ENCODE results near the gene RBM33.

RBM33 gene

DNA sequence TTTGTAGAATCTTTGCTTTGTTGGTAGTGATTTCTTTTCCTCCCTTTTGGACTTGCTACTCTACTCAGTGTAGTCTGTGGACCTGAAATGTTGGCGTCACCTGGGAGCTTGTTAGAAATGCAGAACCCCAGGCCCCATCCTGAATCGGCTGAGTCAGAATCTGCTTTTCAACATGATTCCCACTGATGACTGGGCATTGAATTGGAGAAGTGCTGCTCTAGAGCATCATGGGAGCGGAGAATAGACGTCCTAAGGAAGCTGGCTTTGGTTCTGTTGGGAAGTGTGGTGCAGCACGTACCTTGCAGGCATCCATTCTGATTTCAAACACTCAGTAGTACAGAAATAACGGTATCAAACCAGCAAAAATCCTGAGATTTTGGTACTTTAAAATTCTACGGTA is 54.7 kb downstream of the RBM33 start:
- no peak for DNase-seq

- DNase-seq, result no peak
These were observed 56.4 kb downstream of the RBM33 start for GRCh38 chr7:155700847-155701246.

DNA sequence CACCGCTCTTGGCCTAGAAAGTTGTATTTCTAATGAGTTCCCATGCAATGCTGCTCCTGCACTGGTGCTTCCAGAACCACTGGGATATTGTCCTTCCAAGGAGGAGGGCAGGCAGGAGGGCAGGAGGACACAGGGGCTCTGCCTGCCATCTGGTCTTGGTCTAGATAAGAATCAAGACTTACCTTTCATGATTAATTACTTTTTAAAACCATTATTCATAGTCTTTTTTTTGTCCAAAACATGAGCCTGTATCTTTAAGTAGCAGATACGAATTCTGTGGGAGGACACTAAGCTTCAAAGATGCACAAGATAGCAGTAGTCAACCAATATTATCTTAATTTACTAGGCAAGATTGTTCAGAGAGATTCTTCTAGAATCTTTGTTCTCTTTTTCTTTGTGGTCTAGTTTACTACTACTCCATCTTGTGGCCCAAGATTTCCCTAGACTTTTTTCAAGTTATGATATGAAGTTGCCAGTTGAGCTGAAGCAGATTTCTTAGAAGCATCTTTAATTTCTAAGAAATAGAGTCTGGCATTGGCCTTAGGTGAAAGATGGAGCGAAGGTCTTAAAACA is 57.6 kb downstream of the RBM33 start:
- DNase-seq, result no peak

GRCh38 chr7:155702616-155703015 is 58.2 kb downstream of the RBM33 start:
- DNase-seq, result no peak

DNA sequence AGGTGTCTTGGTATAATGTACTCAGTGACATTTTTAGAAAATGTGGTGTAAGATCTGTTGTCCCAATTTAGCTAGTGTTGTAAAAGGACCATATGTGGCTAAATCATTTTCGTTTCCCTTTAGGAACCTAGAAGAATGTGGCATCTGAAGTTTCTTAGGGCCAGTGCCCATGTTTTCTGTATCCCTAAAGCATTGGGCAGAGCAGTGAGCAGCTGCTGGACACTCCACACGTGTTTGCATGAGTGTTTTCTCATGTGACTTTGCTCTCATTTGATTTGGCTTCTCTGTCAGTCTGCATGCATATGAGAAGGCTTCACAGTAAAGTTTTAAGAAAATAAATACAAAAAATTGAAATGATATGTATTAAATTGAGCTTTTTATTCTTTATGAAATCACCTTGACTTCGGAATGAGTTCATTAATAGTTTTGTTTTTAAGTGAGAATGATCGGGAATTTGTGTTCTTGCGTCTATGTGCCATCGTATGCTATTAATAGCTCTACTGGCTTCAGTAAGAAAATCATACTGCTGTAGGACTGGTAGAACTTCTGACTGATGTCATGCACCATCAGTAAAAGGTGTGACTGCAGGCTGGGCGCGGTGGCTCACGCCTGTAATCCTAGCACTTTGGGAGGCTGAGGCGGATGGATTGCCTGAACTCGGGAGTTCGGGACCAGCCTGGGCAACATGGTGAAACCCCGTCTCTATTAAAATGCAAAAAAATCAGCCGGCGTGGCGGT is 61.3 kb downstream of the RBM33 start:
- no peak for DNase-seq

DNA sequence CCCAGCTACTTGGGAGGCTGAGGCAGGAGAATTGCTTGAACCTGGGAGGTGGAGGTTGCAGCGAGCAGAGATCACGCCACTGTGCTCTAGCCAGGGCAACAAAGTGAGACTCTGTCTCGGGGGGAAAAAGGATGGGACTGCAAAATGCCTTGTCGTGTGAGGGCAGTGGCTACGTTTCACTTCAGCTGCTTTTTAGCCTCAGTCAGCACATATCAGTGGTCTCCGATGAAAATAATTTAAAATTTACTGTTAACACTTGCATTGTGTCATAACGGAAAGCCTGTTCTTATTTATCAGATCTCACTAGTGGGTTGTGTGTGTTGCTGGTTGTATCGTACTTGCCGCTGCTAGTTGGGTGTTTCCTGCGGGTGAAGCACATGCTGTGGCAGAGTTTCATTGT is 61.9 kb downstream of the RBM33 start:
- no peak for DNase-seq

GRCh38 chr7:155709453-155709852 is 65.0 kb downstream of the RBM33 start:
- no peak for DNase-seq

DNA sequence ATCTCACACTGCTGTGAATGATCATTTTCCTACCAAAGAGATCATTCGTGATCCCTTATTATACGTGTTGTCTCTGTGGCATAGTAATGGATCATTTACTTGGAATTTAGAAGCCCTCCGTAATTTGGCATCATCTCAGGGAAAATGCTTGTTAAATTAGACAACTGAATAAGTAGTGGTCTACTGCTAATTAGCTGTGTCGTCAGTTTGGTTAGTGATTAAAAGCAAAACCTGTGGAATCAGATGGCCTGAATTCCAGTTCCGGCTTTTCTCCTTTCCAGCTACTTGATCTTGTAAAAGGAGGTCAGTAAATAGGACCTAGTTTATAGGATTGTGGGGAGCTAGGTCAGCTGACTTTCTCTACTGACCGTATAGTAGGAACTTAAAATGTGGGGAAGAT is 65.6 kb downstream of the RBM33 start:
- DNase-seq, result no peak

DNA sequence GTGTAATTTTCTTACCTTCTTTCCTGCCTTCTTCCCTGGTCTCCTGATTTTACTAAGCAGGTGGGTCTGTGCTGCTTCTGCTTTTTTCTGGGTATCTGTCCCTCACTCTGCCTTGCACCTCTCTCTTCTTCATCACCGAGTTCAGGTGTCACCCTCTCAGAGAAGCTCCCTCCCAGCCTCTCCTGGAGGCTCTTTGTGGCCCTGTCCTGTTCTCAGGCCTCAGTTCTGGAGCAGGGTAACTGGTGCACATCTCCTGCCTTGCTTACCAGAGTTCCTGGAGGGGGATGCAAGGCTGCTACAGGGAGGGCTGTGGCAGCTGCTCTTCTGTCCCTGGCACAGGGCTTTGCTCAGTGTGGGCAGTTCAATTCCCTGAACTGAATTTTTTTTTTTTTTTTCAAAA is 66.1 kb downstream of the RBM33 start:
- no peak for DNase-seq

DNA sequence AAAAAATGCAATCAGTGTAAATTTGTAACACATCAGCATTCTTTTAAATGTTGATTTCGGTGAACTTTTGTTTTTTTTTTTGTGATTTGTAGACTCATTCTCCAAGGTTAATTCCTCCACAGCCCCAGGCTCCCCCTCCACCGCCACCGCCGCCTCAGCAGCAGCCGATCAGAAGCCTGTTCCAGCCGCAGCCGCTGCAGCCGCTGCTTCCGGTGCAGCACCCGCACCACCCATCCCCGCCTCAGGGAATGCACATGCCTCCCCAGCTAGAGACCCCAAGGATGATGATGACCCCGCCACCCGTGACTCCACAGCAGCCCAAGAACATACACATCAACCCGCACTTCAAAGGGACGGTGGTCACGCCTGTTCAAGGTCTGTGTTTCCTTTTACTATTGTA is 66.6 kb downstream of the RBM33 start:
- no peak for DNase-seq

- DNase-seq, result no peak
These were observed 68.9 kb downstream of the RBM33 start for GRCh38 chr7:155713384-155713783.

DNA sequence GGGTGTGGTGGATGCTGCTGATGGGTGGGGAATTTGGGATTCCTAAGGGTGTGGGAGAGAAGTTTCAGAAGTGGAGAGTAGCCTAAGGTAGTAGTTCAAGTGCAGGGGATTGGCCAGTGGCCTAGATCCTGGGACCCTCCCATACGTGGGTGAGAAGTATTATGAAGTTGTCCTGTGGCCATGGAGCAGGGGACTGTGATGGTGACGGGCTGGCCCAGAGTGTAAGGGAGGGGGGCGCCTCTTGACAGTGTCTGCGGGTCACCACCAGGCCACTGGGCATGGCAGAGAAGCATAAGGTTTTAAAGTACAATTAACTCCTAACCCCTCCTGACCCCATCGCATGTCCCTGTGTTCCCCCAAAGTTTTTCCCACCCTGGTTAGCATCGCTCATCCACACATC is 70.2 kb downstream of the RBM33 start:
- DNase-seq, result no peak

GRCh38 chr7:155715111-155715805 is 70.8 kb downstream of the RBM33 start:
- no peak for DNase-seq

DNA sequence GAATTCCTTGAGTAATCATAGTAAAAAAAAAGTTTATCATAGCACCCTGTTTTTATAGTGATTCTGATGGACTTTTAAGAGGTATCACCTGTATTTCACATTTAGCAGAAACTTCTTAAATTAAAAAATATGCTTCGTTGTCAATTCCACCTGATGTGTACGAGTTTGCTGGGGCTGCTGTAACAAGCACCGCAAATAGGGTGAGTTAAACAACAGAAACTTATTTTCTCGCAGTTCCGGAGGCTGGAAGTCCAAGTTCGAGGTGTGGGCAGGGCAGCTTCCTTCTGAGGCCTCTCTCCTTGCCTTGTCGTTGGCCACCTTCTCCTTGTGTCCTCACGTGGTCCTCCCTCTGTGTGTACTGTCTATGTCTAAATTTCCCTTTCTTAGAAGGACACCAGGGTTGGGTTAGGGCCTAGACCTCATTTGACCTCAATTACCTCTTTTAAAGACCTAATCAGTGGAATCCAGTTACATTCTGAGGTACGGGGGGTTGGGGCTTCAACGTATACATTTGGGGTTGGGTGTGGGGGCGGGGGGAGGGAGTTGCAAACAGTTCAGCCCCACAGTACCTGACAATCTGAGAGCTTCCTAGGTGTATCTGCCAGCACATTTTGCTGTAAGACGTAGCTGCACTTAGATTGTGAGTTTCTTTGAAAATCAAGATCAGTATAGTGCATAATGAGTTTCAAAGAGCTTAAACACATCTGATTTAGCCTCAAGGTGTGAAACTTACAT is 72.7 kb downstream of the RBM33 start:
- DNase-seq, result no peak

- DNase-seq, result no peak
These were observed 76.6 kb downstream of the RBM33 start for GRCh38 chr7:155721056-155721455.

DNA sequence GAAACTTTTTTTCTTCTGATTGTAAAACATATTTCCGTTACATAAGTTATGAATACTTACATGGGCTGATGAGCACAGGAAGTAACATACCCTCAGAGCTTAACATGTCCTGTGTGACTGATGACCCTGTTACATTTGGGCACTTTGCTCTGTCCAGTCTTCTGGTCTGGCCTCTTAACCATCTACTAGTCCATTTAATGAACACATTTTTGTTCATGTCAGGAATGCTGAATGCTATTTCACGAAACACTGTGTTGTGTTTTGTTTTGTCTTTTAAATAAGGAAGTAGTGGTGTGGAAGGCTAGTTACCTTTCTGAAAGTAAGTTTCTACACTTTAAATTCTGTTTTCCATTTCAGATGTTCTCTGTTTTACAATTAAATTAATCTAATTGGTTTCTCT is 77.7 kb downstream of the RBM33 start:
- DNase-seq, result no peak

DNA sequence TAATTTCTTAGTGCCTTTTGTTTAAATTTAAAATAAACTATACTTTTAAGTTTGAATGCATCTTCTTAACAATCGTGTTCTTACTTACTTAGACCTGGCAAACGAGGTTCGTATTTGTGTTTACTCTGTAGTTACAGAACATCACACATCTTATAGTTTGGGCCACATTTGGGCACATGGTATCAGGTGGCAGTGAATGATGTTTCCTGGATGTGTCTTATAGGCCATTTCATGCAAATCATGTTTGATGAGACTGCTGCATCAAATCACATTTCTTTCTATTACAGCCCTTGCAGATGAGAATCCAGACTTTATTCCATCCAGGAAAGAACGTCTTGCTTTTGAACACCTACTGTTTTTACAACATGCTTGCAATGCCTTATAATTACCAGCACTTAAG is 78.5 kb downstream of the RBM33 start:
- no peak for DNase-seq

GRCh38 chr7:155724327-155725005 is 80.0 kb downstream of the RBM33 start:
- DNase-seq, result no peak

DNA sequence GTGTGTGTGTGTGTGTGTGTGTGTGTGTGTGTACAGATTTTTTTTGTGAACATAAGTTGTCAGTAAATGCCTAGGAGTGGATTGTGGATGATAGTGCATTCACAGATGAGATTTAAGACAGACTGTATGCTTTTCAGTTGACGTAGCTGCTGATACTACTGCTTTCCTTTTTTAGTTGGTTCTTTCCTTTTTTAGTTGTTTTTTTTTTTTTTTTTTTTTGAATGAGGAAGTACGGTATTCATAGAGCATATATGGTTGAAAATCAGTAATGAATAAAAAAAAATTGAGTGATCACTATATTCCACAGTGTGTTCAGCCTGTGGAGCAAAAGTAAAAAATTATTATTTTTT is 80.5 kb downstream of the RBM33 start:
- DNase-seq, result no peak

DNA sequence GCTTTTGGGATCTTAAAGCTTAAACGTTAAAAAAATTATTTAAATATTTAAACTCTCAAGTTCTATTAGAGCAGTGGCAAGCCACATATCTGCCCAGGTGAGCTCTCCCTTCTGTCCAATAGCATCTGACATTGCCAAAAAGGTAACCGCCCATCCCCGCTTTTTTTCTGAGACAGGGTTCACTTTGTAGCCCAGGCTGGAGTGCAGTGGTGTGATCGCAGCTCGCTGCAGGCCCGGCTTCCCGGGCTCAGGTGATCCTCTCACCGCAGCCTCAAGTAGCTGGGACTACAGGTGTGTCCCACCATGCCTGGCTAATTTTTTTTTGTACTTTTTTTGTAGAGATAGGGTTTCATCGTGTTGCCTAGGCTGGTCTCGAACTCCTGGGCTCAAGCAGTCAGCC is 83.2 kb downstream of the RBM33 start:
- no peak for DNase-seq

GRCh38 chr7:155728116-155728515 is 83.7 kb downstream of the RBM33 start:
- no peak for DNase-seq

GRCh38 chr7:155729847-155730246 is 85.4 kb downstream of the RBM33 start:
- DNase-seq, result no peak

DNA sequence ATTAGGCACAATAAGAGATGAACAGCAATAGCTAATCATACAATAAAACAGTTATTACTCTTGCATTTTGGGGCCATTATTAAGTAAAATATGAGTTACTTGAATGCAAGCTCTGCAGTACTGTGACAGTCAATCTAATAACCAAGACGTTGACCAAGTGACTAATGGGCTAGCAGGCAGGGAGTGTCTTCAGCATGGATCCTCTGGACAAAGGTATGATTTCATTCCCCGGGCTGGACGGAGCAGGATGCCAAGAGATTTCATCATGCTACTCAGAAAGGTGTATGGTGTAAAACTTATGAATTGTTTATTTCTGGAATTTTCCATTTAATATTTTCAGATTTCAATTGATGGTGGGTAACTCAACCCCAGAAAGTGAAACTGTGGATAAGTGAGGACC is 86.9 kb downstream of the RBM33 start:
- DNase-seq, result no peak

All from SIG-M5 (cell line).